GM10847 (cell line): ENCODE data around the gene CLCN3.

Experiments used
- POLR2A ChIP-seq: IDR thresholded peaks from 2 replicates; pipeline ENCODE4 v1.6.1; 2011; ENCODE audit not compliant: insufficient read length; ENCODE audit errors: extremely low read depth

Gene CLCN3

DNA sequence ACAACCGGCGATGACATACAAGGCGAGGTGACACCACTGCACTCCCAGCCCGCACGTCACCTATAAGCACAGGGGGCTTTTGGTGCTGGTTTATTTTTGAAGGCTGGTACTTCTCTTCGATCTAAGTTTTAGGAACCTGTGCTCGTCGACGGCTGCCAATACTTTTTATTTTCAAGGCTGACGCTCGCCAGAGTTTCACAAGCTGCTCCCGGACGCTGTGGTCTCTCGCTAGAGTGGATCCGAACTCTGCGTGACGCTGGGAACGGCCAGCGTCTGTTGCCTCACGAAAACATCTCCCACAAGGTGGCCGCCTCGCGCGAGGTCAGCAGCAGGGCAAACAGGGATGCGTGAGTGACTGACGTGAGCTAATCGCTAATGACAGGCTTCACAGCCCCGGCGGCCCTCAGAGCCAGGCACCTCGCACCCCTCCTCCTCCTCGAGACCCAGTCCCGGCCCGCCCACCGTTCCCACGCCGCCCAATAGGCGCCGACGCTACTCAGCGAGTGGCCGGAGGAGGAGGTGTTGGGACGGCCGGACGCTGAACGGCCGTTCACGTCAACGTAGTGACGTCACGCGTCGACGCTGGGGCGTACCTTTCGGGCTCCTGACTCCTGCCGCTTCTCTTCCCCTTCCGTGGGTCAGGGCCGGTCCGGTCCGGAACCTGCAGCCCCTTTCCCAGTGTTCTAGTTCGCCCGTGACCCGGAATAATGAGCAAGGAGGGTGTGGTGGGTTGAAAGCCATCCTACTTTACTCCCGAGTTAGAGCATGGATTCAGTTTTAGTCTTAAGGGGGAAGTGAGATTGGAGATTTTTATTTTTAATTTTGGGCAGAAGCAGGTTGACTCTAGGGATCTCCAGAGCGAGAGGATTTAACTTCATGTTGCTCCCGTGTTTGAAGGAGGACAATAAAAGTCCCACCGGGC lies at the start of gene CLCN3:
Gene CLCN3 (plus strand): TSS at position 621 of the 922 bp plus-strand sequence. CDS start 15,351 bp downstream, outside the sequence.
- peak; percentile 94 for TF ChIP-seq POLR2A

DNA sequence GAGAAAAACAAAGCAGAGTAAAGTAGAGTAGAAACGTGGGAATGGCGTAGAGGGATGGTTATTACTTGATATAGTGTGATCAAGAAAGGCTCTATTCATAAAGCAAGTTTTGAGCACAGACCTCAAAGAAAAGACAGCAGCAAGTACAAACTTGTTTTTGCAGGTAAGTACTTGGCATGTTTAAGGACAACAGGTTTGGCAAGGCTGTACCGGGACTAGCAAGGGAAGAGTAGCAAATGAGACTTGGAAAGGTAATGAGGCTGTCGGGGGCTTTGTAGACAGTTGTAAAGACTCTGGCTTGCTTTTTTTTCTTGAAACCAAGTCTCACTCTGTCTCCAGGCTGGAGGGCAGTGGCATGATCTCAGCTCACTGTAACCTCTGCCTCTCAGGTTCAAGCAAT lies 48.9 kb upstream of the CLCN3 start:
- no peak for TF ChIP-seq POLR2A

DNA sequence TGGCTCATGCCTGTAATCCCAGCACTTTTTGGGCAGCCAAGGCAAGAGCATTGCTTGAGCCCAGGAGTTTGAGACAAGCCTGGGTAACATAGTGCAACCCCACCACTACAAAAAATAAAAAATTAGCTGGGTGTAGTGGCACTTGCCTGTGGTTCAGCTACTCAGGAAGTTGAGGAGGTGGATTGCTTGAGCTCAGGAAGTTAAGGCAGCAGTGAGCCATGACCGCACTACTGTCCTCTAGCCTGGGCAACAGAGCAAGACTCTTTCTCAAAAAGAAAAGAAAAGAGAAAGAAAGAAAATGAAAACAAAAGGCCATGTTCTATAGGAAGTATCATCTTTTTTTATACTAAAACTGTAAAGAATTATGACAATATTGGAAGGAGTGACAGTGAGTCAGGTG lies 46.5 kb upstream of the CLCN3 start:
- TF ChIP-seq POLR2A: no peak

DNA sequence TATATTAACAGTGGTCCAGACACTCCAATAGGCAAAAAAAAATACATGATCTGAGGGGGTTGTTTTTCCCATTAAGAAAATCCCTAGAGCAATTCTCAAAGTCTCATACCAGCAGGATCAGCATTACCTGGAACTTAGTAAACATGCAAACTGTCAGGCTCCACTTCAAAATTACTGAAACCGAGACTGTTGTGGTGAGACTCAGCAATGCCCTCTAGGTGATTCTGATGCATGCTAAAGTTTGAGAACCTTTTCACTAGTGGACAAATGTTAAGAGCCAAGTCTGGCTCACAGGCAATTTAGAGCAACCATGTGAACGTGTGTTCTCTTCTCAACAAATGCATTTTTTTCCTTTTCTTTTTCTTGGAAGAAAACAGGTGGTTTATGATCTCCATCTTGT lies 38.2 kb upstream of the CLCN3 start:
- no peak for TF ChIP-seq POLR2A

DNA sequence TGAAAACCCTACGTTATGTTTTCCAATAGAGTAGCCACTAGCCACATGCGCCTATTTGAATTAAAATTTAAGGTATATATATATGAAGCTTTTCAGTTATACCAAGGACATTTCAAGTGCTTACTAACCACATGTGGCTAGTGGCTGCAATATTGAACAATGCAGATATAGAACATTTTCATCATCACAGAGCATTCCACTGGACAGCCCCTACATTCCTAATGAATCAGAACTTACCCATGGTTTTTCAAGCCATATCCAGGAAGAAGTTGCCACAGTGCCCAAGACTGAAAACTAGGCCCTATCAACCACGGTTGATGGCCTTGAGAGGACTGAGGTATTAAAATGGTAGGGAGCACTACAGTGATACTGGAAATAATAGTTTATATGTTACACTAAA lies 37.7 kb upstream of the CLCN3 start:
- TF ChIP-seq POLR2A: no peak

DNA sequence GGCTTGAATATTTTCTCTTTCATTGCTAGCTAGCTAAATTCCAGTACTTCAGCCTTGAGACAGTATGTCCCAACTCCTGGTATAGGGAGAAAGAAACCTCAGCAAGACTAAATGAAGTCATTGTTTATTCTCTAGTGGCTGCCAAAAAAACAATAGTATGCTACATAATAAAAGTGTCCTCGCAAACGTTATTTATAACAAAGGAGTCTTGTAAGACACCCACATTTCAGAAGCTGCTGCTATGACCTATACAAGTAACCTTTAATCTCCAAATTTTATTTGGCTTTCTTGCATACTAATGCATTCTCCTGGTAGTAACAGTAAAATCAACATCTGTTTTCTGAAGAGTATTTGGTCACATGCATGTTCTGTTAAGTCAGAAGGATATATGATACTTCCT lies 36.8 kb upstream of the CLCN3 start:
- no peak for TF ChIP-seq POLR2A

DNA sequence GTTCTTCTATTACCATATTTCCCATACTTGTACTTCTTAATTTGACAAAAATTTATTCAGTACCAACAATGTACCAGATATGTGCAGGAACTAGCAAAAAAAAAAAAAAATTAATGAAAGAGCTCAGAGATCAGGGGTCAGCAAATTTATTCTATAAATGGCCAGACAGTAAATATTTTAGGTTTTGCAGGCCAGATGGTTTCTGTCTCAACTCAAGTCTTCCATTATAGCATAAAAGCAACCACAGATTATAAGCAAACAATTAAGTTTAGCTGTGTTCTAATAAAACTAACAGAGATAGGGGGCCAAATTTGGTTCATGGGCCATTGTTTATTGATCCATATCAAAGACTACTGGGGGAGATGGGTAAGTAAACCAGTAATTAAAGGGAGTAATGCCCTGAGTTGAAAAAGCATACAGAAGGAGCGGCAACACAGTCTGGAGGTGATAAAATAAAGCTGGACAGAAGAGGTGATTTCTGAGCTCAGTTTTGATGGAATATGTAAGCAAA lies 27.3 kb upstream of the CLCN3 start:
- no peak for TF ChIP-seq POLR2A

DNA sequence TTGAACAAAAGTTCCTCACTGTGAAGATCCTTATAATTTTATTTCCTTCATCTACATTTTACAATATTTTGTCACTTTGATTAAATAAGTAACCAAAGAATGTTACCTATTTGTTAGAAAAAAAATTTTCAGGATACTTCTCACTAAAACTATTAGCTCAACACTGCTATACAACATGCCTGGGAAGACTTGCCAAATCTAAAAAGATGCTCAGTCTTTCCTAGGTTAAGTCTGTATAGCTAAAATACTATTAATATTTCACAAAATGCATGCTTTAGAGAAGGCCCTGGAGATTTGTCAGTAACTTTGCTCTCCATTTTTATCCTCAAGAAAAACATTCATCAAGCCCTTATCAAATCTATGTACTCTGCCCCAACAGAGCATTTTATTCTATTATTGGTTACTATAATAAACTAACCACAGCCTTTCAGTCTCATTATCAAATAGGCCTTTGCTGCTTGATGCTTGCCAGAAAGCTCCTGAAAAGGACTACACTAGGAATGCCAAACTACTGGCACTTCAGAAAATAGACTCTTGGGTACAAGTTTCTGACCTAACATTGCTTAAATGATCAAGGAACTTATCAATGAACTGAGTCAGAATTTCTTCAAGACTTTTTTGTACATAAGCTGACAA lies 25.7 kb upstream of the CLCN3 start:
- no peak for TF ChIP-seq POLR2A

DNA sequence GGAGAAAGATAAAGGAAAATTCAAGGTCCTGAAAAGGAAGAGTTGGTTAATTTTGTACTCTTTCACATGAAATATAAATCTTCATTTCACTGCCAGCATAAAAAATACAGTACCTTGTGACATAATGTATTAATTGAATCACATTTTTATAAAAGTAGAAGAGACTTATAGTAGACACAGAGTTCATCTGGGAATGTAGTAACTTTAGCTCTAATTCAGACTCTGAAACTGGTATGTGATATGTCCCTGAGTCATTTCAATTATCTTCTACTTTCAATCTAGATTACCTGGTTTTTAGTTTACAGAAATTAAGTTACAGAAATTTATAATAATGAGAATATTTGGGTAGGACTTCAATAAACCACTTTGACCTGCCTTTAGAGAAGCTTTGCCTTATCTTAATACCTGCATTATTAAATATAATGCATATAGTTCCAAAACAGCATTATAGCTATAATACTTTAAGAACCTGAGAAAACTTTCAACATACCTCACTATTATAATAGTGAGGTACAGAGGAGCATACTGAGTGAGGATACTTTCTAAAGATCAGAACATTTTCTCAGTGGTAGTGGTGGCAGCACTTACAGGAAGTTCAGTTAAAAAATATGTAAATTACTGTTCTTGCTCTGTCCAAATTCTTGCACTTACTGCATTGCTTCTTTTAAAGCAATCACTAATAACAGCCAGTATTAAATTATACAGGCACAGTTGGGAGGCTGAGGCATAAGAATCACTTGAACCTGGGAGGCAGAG lies 19.2 kb upstream of the CLCN3 start:
- TF ChIP-seq POLR2A: no peak

DNA sequence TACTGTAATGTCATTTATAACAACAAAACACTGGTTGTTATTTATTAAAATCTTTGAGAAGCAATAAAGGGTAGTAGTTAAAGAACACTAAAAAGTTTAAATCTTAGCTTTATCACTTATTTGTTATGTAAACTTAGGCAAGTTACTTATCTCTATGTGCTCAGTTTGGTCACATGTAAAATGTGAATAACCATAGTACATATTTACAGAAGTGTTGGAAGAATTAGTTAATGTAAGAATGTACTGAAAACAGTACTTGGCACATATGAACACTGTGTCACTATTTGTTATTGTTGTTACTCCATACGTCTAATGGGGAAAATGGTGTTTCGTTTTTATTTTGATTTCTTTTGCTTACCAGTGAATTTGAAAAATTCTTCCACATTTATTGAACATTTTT lies 17.1 kb upstream of the CLCN3 start:
- no peak for TF ChIP-seq POLR2A

DNA sequence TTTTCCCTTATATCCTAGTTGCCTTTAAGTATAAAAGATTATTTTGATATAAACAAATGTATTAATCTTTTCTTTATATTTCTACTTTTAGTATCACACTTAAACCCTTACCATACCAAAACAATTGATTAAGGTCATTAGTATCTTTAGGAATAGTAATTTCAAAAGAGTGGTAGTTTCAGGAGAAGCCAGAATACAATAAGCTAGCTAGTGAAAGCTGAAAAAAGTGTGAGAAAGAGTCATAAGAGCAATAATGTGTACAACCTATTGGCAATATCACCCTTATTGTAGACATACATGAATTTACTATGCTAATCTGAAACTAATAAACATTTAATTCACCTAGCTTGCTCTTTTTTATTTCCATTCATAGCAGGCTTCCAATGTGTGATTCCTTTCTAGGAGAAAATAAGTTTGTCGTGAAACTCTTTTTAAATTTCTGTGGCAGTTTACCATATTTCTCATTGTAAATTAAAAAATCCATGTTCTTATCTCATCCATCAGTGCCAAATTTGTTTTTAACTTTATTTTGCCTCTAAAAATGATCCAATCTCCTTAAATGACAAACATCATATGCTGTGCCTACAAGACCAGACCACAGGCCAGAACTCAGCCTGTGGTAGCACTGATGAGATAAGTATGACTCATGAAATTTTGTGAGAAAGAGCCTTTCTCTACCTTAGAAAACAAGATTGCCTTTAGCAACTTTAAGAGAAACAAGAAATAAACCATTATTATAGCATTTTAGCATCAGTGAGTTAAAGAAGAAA lies 16.1 kb upstream of the CLCN3 start:
- TF ChIP-seq POLR2A: no peak

DNA sequence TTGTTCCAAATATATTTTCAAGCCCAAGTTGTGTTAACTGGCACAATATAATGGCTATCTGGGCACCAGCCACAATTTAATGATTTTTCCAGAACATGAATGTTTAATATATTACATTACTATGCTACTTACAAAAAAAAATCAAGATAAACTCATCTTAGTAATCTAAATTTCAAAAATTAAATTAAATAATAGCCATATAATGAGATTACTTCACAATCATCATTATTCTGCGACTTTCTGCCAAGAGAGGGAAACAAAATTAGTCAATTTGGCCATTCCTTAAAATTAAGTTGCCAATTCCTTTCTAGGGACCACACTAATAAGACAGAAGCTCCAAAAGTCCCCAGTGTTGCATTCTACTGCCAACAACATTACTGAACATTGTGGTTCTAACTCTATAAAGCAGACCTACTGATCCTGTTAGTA lies 15.5 kb upstream of the CLCN3 start:
- no peak for TF ChIP-seq POLR2A

DNA sequence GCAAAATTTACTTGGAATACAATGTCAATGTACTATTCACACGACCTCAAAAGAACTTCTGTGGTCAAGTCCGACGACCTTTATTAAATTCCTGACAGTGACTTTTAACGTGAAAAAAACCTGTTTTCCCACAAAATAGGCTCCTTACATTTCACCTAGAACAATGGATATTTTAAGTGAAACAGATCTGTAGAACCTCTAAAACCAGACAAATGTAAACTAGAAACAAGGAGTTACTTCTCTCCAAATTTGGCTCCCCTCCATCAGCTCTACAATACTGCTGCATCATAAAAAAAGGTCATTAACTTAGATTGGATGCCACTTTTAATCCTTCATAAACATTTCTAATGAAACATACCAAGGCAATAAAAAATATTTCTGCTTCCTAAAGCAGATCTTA lies 9.2 kb upstream of the CLCN3 start:
- TF ChIP-seq POLR2A: no peak

DNA sequence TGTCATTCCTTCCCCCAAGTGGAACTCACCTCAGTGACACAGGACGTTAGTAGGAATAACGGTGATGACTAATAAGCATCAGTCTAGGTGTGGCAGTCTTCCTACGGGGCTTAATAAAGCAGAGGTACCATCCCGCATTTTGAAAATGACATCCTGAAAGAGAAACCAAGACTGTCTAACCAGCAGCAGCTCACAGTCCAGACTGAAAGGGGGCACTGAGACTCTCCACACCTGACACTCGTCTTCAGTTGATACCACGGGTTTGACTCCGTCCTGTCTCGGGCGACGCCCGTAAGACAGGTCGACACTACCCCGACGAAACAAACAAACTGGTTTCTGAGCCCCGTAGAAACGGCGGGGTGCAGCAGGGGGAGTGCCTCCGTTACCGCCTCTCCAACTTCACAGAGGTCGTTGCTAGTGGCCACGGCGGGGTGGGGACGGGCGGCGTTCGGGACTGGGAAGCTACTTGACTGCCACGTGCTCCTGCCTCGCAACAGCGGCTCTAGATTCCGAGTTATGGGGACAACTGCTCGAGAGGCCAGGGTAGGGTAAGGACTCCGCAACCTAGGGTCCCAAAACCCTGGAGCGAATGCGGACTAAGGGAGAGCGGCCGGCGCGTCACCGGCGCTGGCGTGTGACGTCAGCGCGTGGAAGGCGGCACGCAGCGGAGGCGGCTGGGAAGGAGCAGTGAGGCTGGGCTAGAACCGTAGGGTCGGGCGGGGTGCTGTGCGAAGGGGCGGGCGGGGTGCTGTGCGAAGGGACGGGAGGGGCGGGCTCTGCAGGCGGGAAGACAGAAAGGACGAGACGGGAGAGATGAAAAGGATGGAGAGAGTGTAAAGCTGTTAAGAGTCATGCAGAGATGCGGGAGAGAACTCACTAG lies 8.1 kb upstream of the CLCN3 start, which contains the start of gene NEK1:
Gene NEK1 (minus strand): TSS at position 593 of the 880 bp plus-strand sequence. CDS start 9,953 bp downstream, outside the sequence.
- TF ChIP-seq POLR2A: peak; percentile 95
